DOHH2 (cell line): ENCODE results near the gene UGT2B17.

ENCODE experiments used
- H3F3A ChIP-seq: fragments of 200-600 bp; sonication (generic), shearing (Covaris generic); 2 replicates; pipeline ENCODE4 v1.6.0; 2016; ENCODE audit warnings: antibody characterized with exemption, mild to moderate bottlenecking; ENCODE audit not compliant: control insufficient read depth, insufficient read depth
- H3K27ac ChIP-seq: fragments of 200-600 bp; sonication (generic); 2 replicates; pipeline ENCODE4 v1.5.1; 2014; ENCODE audit warnings: low read depth, mild to moderate bottlenecking, low read length, moderate library complexity
- H3K27me3 ChIP-seq: fragments of 200-600 bp; sonication (generic); 2 replicates; pipeline ENCODE4 v1.6.1; 2014; ENCODE audit warnings: mild to moderate bottlenecking, low read length, mixed read lengths; ENCODE audit not compliant: control insufficient read depth
- H3K36me3 ChIP-seq: fragments of 200-600 bp; sonication (generic); 2 replicates; pipeline ENCODE4 v1.6.1; 2014; ENCODE audit warnings: mild to moderate bottlenecking, low read length, moderate library complexity, mixed read lengths; ENCODE audit not compliant: control insufficient read depth
- H3K4me1 ChIP-seq: fragments of 200-600 bp; sonication (generic); 2 replicates; pipeline ENCODE4 v1.6.1; 2014; ENCODE audit warnings: mild to moderate bottlenecking, low read length, mixed read lengths; ENCODE audit not compliant: control insufficient read depth
- H3K4me2 ChIP-seq: fragments of 200-600 bp; sonication (generic); 2 replicates; pipeline ENCODE4 v1.6.0; 2014; ENCODE audit warnings: mild to moderate bottlenecking, low read length, moderate library complexity
- H3K4me3 ChIP-seq: fragments of 200-600 bp; sonication (generic); 2 replicates; pipeline ENCODE4 v1.5.1; 2014; ENCODE audit warnings: mild to moderate bottlenecking, low read length, mixed read lengths
- H3K79me2 ChIP-seq: fragments of 200-600 bp; sonication (generic); 2 replicates; pipeline ENCODE4 v1.6.1; 2014; ENCODE audit warnings: mild to moderate bottlenecking, low read length, mixed read lengths; ENCODE audit not compliant: control insufficient read depth
- H3K9me2 ChIP-seq: fragments of 200-600 bp; sonication (generic); replicated peaks from 2 replicates; pipeline ENCODE4 v1.6.1; 2014; ENCODE audit warnings: mild to moderate bottlenecking, low read length, mixed read lengths; ENCODE audit not compliant: control insufficient read depth
- H3K9me3 ChIP-seq: fragments of 200-600 bp; sonication (generic); 2 replicates; pipeline ENCODE4 v1.6.1; 2014; ENCODE audit warnings: antibody characterized with exemption, low read length, mixed read lengths; ENCODE audit not compliant: control insufficient read depth, insufficient read depth
- H4K20me1 ChIP-seq: fragments of 200-600 bp; sonication (generic); 2 replicates; pipeline ENCODE4 v1.6.0; 2014; ENCODE audit warnings: low read depth, mild to moderate bottlenecking, antibody characterized with exemption, low read length, moderate library complexity; ENCODE audit not compliant: control insufficient read depth, insufficient read depth
- EZH2phosphoT487 ChIP-seq: fragments of 200-600 bp; sonication (generic); IDR thresholded peaks from 2 replicates; pipeline ENCODE4 v1.6.1; 2017; ENCODE audit warnings: borderline replicate concordance, mild to moderate bottlenecking, antibody characterized with exemption, low read length, moderate library complexity, mixed read lengths
- TF ChIP-seq, protein P1 (sequence below): fragments of 200-600 bp; sonication (generic); IDR thresholded peaks from one replicate; pipeline ENCODE4 v1.5.1; 2014; ENCODE audit warnings: antibody characterized with exemption, mild to moderate bottlenecking, low read depth, low read length; ENCODE audit not compliant: poor library complexity, severe bottlenecking

The UGT2B17 gene

DNA sequence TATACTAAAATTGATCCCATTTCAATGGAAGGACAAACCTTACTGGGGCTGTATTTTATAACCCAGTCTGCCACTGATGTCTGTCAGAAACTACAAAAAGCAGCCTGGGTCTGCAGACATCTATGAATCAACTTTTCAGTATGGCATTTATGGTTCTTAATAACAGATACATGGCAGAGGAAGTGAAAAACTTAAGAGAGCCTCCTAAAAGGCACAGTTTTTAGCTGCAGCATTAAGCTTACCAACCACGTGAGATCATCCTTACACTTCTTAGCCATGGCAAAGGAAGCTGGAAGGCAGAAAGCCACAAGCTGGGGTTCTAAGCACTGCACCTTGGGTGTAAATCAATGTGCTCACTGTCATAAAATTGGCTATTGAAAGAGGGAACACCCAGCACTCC, 16.6 kb upstream of the UGT2B17 start:
- TF ChIP-seq, protein P1, sequence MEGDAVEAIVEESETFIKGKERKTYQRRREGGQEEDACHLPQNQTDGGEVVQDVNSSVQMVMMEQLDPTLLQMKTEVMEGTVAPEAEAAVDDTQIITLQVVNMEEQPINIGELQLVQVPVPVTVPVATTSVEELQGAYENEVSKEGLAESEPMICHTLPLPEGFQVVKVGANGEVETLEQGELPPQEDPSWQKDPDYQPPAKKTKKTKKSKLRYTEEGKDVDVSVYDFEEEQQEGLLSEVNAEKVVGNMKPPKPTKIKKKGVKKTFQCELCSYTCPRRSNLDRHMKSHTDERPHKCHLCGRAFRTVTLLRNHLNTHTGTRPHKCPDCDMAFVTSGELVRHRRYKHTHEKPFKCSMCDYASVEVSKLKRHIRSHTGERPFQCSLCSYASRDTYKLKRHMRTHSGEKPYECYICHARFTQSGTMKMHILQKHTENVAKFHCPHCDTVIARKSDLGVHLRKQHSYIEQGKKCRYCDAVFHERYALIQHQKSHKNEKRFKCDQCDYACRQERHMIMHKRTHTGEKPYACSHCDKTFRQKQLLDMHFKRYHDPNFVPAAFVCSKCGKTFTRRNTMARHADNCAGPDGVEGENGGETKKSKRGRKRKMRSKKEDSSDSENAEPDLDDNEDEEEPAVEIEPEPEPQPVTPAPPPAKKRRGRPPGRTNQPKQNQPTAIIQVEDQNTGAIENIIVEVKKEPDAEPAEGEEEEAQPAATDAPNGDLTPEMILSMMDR: no peak
- TF ChIP-seq EZH2phosphoT487: no peak
- H3K4me1 ChIP-seq: no peaks in the 10 kb centered on the region
- no peak overlapping the region for H3K4me3 ChIP-seq
- no peaks in the 10 kb centered on the region for H4K20me1 ChIP-seq
- no peak overlapping the region for H3K4me2 ChIP-seq
- no peaks in the 10 kb centered on the region for H3K79me2 ChIP-seq
- no peak overlapping the region for H3K27ac ChIP-seq
- no peaks in the 10 kb centered on the region for H3K9me2 ChIP-seq
- H3F3A ChIP-seq: no peaks in the 10 kb centered on the region
- no peaks in the 10 kb centered on the region for H3K9me3 ChIP-seq
- H3K27me3 ChIP-seq: no peaks in the 10 kb centered on the region
- no peaks in the 10 kb centered on the region for H3K36me3 ChIP-seq

DNA sequence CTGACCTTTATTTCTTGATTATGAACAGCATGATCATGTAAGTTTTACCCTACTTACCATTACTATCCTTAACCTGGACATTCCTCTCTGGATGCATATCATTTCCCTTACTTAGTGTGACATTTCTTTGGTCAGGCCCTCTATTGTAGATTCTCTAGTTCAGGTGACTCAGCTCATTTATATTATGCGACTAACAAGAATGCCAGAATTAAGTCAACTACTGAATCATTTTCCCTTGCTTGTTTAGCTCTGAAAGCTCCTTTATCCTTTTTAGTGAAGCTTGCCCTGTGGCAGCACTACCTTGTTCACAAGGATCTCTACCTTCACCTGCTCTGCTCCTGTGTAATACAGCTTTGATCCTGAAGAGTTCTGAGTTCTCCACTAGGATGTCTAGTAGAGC, 15.1 kb upstream of the UGT2B17 start:
- Histone ChIP-seq H3K27ac (no peak overlapping the region), H3K9me2 (no peaks in the 10 kb centered on the region), H3K36me3 (no peaks in the 10 kb centered on the region), H3K27me3 (no peaks in the 10 kb centered on the region), H3F3A (no peaks in the 10 kb centered on the region), H3K4me2 (no peak overlapping the region), H3K79me2 (no peaks in the 10 kb centered on the region), H4K20me1 (no peaks in the 10 kb centered on the region), H3K4me1 (no peaks in the 10 kb centered on the region), H3K9me3 (no peaks in the 10 kb centered on the region), H3K4me3 (no peak overlapping the region)
- no peak for TF ChIP-seq EZH2phosphoT487
- TF ChIP-seq, protein P1: no peak

DNA sequence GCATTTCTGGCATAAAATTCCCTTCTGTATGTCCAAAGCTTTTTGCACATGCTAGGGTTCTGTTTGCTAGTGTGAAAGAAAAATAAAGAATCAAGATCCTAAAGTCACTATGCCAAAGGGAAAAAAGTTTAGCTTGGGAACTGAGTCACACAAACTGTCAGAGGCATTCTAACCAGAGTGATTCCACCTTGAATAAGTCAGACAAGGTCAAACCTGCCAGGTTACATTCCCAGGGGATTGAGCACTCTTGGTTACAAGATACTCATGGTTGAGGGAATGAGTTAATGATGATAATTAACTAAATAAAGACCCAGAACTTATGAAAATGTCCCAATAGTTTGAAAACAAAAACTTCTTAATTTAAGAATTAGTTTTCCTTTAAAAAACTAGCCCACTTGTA, 13.7 kb upstream of the UGT2B17 start:
- Histone ChIP-seq H4K20me1 (no peaks in the 10 kb centered on the region), H3K27ac (no peak overlapping the region), H3K9me2 (no peaks in the 10 kb centered on the region), H3F3A (no peaks in the 10 kb centered on the region), H3K4me2 (no peak overlapping the region), H3K4me1 (no peaks in the 10 kb centered on the region), H3K9me3 (no peaks in the 10 kb centered on the region), H3K27me3 (no peaks in the 10 kb centered on the region), H3K79me2 (no peaks in the 10 kb centered on the region), H3K4me3 (no peak overlapping the region), H3K36me3 (no peaks in the 10 kb centered on the region)
- TF ChIP-seq, protein P1: no peak
- TF ChIP-seq EZH2phosphoT487: no peak

DNA sequence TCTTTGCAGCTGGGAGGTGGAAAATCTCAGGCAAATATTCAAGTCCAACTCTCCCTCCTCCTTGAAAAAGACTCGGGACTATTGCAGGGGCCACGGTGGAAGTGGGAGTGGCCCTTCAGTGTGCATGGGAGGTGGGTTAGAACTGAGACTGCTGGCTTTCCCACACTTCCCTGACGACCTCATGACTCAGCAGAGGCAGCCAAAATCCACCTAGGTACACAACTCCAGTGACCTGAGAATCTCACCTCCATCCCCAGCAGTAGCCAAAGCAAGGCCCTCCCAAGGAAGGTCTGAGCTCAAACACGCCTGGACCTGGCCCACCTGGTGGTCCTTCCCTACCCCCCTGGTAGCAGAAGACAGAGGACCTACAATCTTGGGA, 6.2 kb upstream of the UGT2B17 start:
- Histone ChIP-seq H3K9me3 (peaks cover 3% of the 10 kb centered on the region; the same call in 1 of the 2 replicates), H3K9me2 (no peaks in the 10 kb centered on the region)
- TF ChIP-seq, protein P1: no peak
- TF ChIP-seq EZH2phosphoT487: no peak

More for the DNA sequence above, 6.2 kb upstream of the UGT2B17 start:
- Histone ChIP-seq H3F3A (no peaks in the 10 kb centered on the region), H3K4me1 (no peaks in the 10 kb centered on the region), H3K27ac (no peak overlapping the region), H3K4me3 (no peak overlapping the region), H3K79me2 (no peaks in the 10 kb centered on the region), H3K4me2 (no peak overlapping the region), H3K36me3 (no peaks in the 10 kb centered on the region), H3K27me3 (no peaks in the 10 kb centered on the region), H4K20me1 (no peaks in the 10 kb centered on the region)
